Left ventricle myocardium inferior (tissue), 1 donor: ENCODE data around the gene HCCS. TPM values are rescaled to one million over a fixed set of nuclear protein-coding genes. Genes with fewer than 3 reads are reported as not detected.

ENCODE experiments used
- DNase-seq: peaks from one replicate; pipeline ENCODE4 v3.0.0-alpha.2; 2020
- H3K27ac ChIP-seq: fragments of 200-600 bp; replicated peaks from 2 replicates; pipeline ENCODE4 v1.8.0; 2021
- H3K27me3 ChIP-seq: fragments of 200-600 bp; 2 replicates; pipeline ENCODE4 v1.8.0; 2021; ENCODE audit warnings: low read depth
- H3K36me3 ChIP-seq: fragments of 200-600 bp; 2 replicates; pipeline ENCODE4 v1.8.0; 2021
- H3K4me1 ChIP-seq: fragments of 200-600 bp; 2 replicates; pipeline ENCODE4 v1.8.0; 2021
- H3K4me3 ChIP-seq: fragments of 200-600 bp; 2 replicates; pipeline ENCODE4 v1.8.0; 2021; ENCODE audit warnings: mild to moderate bottlenecking, moderate library complexity
- H3K9me3 ChIP-seq: fragments of 200-600 bp; replicated peaks from 2 replicates; pipeline ENCODE4 v1.8.0; 2021
- CTCF ChIP-seq: fragments of 200-600 bp; IDR thresholded peaks from 2 replicates; pipeline ENCODE4 v1.8.0; 2021; ENCODE audit warnings: antibody characterized with exemption, mild to moderate bottlenecking, borderline replicate concordance
- intact Hi-C: fragments of 100-400 bp; cut with micrococcal nuclease; formaldehyde crosslinking; loops from one replicate; pipeline ENCODE4 v1.11.0; 2022
- total RNA-seq: library from RNA; stranded (reverse); fragmentation: NEBNext Ultra II Directional; extraction: Animal tissue kit (Norgen Biotek cat#: 25700); gene quantifications from one replicate; pipeline ENCODE4 v1.2.1, GENCODE V29; 2021
- donor health status: DM: no; HTN: yes; CAD: no; lungs with severe emphysema.

Gene HCCS
- total RNA-seq, 1 donor from 2014 or later, result 60.9 TPM

GRCh38 chrX:11080741-11081305 lies 30.3 kb upstream of the HCCS start:
- no peak overlapping the region for H3K4me3 ChIP-seq
- no peak overlapping the region for H3K27ac ChIP-seq
- no peaks in the 10 kb centered on the region for H3K27me3 ChIP-seq
- intact Hi-C loops, result no loop called here
- no peaks in the 10 kb centered on the region for H3K4me1 ChIP-seq
- no peak for DNase-seq
- no peaks in the 10 kb centered on the region for H3K9me3 ChIP-seq
- TF ChIP-seq CTCF, result no peak
- H3K36me3 ChIP-seq, result no peaks in the 10 kb centered on the region

- Histone ChIP-seq H3K36me3 (no peaks in the 10 kb centered on the region), H3K4me3 (no peak overlapping the region), H3K9me3 (no peaks in the 10 kb centered on the region), H3K27me3 (no peaks in the 10 kb centered on the region), H3K4me1 (no peaks in the 10 kb centered on the region), H3K27ac (no peak overlapping the region)
- TF ChIP-seq CTCF, result no peak
- intact Hi-C loops, result no loop called here
- DNase-seq, result no peak
Observed at GRCh38 chrX:11081511-11081910, 29.6 kb upstream of the HCCS start.

GRCh38 chrX:11085305-11085704 lies 25.8 kb upstream of the HCCS start:
- no peak for TF ChIP-seq CTCF
- H3K27ac ChIP-seq, result no peak overlapping the region
- intact Hi-C loops, result no loop called here
- H3K36me3 ChIP-seq, result no peaks in the 10 kb centered on the region
- peaks cover 12% of the 10 kb centered on the region for H3K9me3 ChIP-seq
- H3K27me3 ChIP-seq, result no peaks in the 10 kb centered on the region
- H3K4me3 ChIP-seq, result no peak overlapping the region
- no peaks in the 10 kb centered on the region for H3K4me1 ChIP-seq
- DNase-seq, result no peak

- Histone ChIP-seq H3K27me3 (no peaks in the 10 kb centered on the region), H3K4me3 (no peak overlapping the region)
- intact Hi-C loops, result no loop called here
Observed at GRCh38 chrX:11089802-11090201, 21.3 kb upstream of the HCCS start.

GRCh38 chrX:11097933-11098332 lies 13.2 kb upstream of the HCCS start:
- no peaks in the 10 kb centered on the region for H3K9me3 ChIP-seq
- H3K4me3 ChIP-seq, result no peak overlapping the region
- H3K4me1 ChIP-seq, result no peaks in the 10 kb centered on the region
- no peak for DNase-seq
- no peak for TF ChIP-seq CTCF
- H3K27me3 ChIP-seq, result no peaks in the 10 kb centered on the region
- no peaks in the 10 kb centered on the region for H3K36me3 ChIP-seq
- H3K27ac ChIP-seq, result no peak overlapping the region
- intact Hi-C loops, result no loop called here

More at GRCh38 chrX:11089802-11090201, 21.3 kb upstream of the HCCS start:
- no peak for DNase-seq
- Histone ChIP-seq H3K27ac (no peak overlapping the region), H3K4me1 (no peaks in the 10 kb centered on the region), H3K9me3 (peaks cover 16% of the 10 kb centered on the region), H3K36me3 (no peaks in the 10 kb centered on the region)
- no peak for TF ChIP-seq CTCF
